ENCODE results near the gene RPL28.
"Not testable (repeated sequence)": the region's sequence is repeated elsewhere in the genome, so short reads cannot be mapped to it uniquely, and the experiment has no call there.

RPL28 gene

DNA sequence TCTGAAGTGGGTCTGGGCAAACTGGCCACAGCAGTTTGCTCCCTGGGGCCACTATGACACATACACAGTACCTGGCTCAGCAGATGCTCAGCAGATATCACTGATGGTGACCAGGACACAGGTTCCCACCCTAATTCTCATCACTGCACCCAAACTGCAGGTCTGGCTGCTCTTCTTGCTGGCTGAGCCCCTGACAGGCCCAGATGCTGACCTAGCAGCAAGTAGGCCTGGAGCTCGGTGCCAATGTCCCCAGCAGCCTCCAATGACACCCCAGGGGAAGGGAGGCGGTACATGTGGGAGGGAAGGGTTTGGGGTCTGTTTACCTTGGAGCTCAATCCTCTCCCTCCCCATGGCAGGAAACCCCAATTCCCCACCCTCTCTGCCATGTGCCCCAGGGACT is 16.8 kb downstream of the RPL28 start:
- FAIRE-seq = no peak
- DNase-seq (ENCODE audit: insufficient read length, low spot score) = no peak
- TF ChIP-seq, protein P1, sequence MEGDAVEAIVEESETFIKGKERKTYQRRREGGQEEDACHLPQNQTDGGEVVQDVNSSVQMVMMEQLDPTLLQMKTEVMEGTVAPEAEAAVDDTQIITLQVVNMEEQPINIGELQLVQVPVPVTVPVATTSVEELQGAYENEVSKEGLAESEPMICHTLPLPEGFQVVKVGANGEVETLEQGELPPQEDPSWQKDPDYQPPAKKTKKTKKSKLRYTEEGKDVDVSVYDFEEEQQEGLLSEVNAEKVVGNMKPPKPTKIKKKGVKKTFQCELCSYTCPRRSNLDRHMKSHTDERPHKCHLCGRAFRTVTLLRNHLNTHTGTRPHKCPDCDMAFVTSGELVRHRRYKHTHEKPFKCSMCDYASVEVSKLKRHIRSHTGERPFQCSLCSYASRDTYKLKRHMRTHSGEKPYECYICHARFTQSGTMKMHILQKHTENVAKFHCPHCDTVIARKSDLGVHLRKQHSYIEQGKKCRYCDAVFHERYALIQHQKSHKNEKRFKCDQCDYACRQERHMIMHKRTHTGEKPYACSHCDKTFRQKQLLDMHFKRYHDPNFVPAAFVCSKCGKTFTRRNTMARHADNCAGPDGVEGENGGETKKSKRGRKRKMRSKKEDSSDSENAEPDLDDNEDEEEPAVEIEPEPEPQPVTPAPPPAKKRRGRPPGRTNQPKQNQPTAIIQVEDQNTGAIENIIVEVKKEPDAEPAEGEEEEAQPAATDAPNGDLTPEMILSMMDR (IDR thresholded peaks at IDR 0.05; ENCODE audit: insufficient read depth, missing control alignments) = no peak

GRCh38 chr19:55405638-55406037 is 19.9 kb downstream of the RPL28 start:
- DNase-seq (ENCODE audit: insufficient read length, low spot score) (no peak), FAIRE-seq (no peak)
- TF ChIP-seq, protein P1 (IDR thresholded peaks at IDR 0.05; ENCODE audit: insufficient read depth, missing control alignments) = no peak

GRCh38 chr19:55406091-55406825 is 20.5 kb downstream of the RPL28 start:
- TF ChIP-seq, protein P1 (IDR thresholded peaks at IDR 0.05; ENCODE audit: insufficient read depth, missing control alignments) = no peak

GRCh38 chr19:55406826-55407549 is 21.3 kb downstream of the RPL28 start:
- TF ChIP-seq, protein P1 (IDR thresholded peaks at IDR 0.05; ENCODE audit: insufficient read depth, missing control alignments) = no peak
- FAIRE-seq (no peak), DNase-seq (ENCODE audit: insufficient read length, low spot score) (no peak)

More at GRCh38 chr19:55406091-55406825, 20.5 kb downstream of the RPL28 start:
- FAIRE-seq (no peak), DNase-seq (ENCODE audit: insufficient read length, low spot score) (no peak)

DNA sequence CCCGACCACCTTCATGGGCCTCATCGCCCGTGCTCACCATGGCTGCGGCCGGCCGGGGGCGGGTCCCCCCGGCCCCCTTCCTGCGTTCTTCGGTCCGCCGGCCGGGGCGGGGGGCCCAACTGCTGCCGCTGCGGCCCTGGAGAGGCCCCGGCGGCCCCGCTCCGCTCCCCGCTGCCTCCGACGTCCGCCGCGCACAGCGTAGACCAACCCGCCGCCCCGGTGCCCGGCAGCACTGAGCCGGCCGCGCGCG is 21.7 kb downstream of the RPL28 start, which contains the start of gene UBE2S:
Gene UBE2S (minus strand): TSS at position 239 of the 250 bp plus-strand sequence. CDS start 199 bp downstream, at position 40.
- DNase-seq (ENCODE audit: insufficient read length, low spot score); FAIRE-seq: not testable (repeated sequence)

DNA sequence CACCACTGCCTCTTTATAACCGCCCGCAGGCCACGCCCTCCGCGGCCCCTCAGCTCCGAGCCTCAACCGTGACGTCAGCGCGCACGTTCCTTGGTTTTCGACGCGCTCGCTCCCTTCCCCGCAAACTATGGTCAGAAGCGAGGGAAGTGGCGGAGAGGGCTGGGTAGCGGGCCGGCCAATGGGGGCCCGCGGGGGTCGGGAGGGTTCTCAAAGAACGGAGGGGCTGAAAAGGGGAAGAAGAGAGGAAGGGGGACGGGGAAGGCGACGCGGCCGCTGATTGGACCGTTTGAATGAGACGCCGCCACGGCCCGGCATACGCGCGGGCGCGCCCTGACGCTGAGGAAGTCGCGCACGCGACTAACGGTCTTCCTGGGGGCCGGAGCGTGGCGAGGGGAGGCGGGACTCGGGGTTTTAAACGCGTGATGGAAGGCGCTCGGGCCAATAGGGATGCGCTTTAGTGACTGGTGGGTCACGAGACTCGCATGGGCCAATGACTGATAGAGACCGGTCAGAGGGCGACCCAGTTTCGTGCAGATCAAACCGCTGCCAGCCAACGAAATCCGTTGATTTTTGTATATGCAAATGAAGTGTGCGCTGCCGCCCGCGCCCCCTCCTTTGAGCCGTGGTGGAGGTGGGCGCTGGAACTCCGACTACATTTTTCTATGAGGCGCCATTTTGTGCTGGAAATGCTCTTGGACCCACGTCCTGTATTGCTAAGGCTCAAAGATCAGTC is 22.2 kb downstream of the RPL28 start:
- TF ChIP-seq, protein P1 (IDR thresholded peaks at IDR 0.05; ENCODE audit: insufficient read depth, missing control alignments) = no peak
- DNase-seq (ENCODE audit: insufficient read length, low spot score) (peak; percentile 96), FAIRE-seq (no peak)

GRCh38 chr19:55408533-55408872 is 22.8 kb downstream of the RPL28 start:
- DNase-seq (ENCODE audit: insufficient read length, low spot score) = no peak
- TF ChIP-seq, protein P1 (IDR thresholded peaks at IDR 0.05; ENCODE audit: insufficient read depth, missing control alignments) = no peak
- no peak for FAIRE-seq

- DNase-seq (ENCODE audit: insufficient read length, low spot score); FAIRE-seq: not testable (repeated sequence)
Observed at GRCh38 chr19:55409179-55409578, 23.4 kb downstream of the RPL28 start.
